ENCODE measurements around the gene MOV10. TPM values are rescaled to one million over a fixed set of nuclear protein-coding genes. Genes with fewer than 3 reads are reported as not detected.

Gene MOV10
- total and polyA plus RNA-seq, 2 of the 13 experiments (the other 11 are each of a cell fraction or from before 2014, with no cell fraction given), result 56.4 to 58.2 TPM

- TF ChIP-seq ZNF773 (CRISPR knock-in tag; IDR thresholded peaks at IDR 0.05; ENCODE audit: borderline replicate concordance), result no peak
- no peak for TF ChIP-seq RAD51 (IDR thresholded peaks at IDR 0.05; ENCODE audit: borderline replicate concordance)
- TF ChIP-seq, protein P1, sequence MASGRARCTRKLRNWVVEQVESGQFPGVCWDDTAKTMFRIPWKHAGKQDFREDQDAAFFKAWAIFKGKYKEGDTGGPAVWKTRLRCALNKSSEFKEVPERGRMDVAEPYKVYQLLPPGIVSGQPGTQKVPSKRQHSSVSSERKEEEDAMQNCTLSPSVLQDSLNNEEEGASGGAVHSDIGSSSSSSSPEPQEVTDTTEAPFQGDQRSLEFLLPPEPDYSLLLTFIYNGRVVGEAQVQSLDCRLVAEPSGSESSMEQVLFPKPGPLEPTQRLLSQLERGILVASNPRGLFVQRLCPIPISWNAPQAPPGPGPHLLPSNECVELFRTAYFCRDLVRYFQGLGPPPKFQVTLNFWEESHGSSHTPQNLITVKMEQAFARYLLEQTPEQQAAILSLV (CRISPR knock-in tag; IDR thresholded peaks at IDR 0.05; ENCODE audit: borderline replicate concordance), result 0 out of 2 replicates have a peak, but pooled peaks have one; percentile 18
- TF ChIP-seq ZFP36L2 (CRISPR knock-in tag; IDR thresholded peaks at IDR 0.05), result no peak
- peak; percentile 33 for TF ChIP-seq ZNF574 (CRISPR knock-in tag; IDR thresholded peaks at IDR 0.05)
- TF ChIP-seq KAT2B (IDR thresholded peaks at IDR 0.05; ENCODE audit: borderline replicate concordance, low read depth, low read length), result no peak
- TF ChIP-seq GLI4 (CRISPR knock-in tag; IDR thresholded peaks at IDR 0.05; ENCODE audit: borderline replicate concordance), result no peak; the same call in 1 of the 2 replicates
- TF ChIP-seq ZNF12 (CRISPR knock-in tag; IDR thresholded peaks at IDR 0.05), result no peak
- 0 out of 2 replicates have a peak, but pooled peaks have one; percentile 7 for TF ChIP-seq FOXP4 (CRISPR knock-in tag; IDR thresholded peaks at IDR 0.05)
- TF ChIP-seq, protein P2, sequence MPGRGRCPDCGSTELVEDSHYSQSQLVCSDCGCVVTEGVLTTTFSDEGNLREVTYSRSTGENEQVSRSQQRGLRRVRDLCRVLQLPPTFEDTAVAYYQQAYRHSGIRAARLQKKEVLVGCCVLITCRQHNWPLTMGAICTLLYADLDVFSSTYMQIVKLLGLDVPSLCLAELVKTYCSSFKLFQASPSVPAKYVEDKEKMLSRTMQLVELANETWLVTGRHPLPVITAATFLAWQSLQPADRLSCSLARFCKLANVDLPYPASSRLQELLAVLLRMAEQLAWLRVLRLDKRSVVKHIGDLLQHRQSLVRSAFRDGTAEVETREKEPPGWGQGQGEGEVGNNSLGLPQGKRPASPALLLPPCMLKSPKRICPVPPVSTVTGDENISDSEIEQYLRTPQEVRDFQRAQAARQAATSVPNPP (CRISPR knock-in tag; IDR thresholded peaks at IDR 0.05), result no peak
- no peak for TF ChIP-seq MLLT10 (CRISPR knock-in tag; IDR thresholded peaks at IDR 0.05)
- TF ChIP-seq ZNF781 (CRISPR knock-in tag; IDR thresholded peaks at IDR 0.05; ENCODE audit: borderline replicate concordance, not compliant biosample characterization), result no peak
- no peak for TF ChIP-seq GATAD2A (CRISPR knock-in tag; IDR thresholded peaks at IDR 0.05)
- TF ChIP-seq FOXM1 (CRISPR knock-in tag; IDR thresholded peaks at IDR 0.05), result no peak
- TF ChIP-seq, protein P3, sequence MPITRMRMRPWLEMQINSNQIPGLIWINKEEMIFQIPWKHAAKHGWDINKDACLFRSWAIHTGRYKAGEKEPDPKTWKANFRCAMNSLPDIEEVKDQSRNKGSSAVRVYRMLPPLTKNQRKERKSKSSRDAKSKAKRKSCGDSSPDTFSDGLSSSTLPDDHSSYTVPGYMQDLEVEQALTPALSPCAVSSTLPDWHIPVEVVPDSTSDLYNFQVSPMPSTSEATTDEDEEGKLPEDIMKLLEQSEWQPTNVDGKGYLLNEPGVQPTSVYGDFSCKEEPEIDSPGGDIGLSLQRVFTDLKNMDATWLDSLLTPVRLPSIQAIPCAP (CRISPR knock-in tag; IDR thresholded peaks at IDR 0.05; ENCODE audit: low read depth), result no peak
- TF ChIP-seq ZNF557 (CRISPR knock-in tag; IDR thresholded peaks at IDR 0.05), result no peak
- TF ChIP-seq CCDC6 (CRISPR knock-in tag; IDR thresholded peaks at IDR 0.05), result no peak
- no peak for TF ChIP-seq MYNN (CRISPR knock-in tag; IDR thresholded peaks at IDR 0.05; ENCODE audit: low read depth)
- TF ChIP-seq EHMT2 (IDR thresholded peaks at IDR 0.05; ENCODE audit: borderline replicate concordance, low read depth, low read length), result no peak
- TF ChIP-seq KDM3A (CRISPR knock-in tag; IDR thresholded peaks at IDR 0.05; ENCODE audit: low read depth), result no peak
- TF ChIP-seq CBX1 (IDR thresholded peaks at IDR 0.05; ENCODE audit: low read depth), result no peak
- no peak for TF ChIP-seq BHLHE40 (IDR thresholded peaks at IDR 0.05; ENCODE audit: low read length)
- 0 out of 2 replicates have a peak, but pooled peaks have one; percentile 12 for TF ChIP-seq ZNF292 (CRISPR knock-in tag; IDR thresholded peaks at IDR 0.05; ENCODE audit: borderline replicate concordance, low read depth)
Observed at GRCh38 chr1:112706505-112707220, 32.2 kb downstream of the MOV10 start, which contains the start of gene RHOC (continued).
